ENCODE data around the gene ATP2C2. TPM values are rescaled to one million over a fixed set of nuclear protein-coding genes. Genes with fewer than 3 reads are reported as not detected.
"Not testable (repeated sequence)": the region's sequence is repeated elsewhere in the genome, so short reads cannot be mapped to it uniquely, and the experiment has no call there.

ATP2C2 gene
- total RNA-seq, 1 experiment from 2014 or later: 20.3 TPM

DNA sequence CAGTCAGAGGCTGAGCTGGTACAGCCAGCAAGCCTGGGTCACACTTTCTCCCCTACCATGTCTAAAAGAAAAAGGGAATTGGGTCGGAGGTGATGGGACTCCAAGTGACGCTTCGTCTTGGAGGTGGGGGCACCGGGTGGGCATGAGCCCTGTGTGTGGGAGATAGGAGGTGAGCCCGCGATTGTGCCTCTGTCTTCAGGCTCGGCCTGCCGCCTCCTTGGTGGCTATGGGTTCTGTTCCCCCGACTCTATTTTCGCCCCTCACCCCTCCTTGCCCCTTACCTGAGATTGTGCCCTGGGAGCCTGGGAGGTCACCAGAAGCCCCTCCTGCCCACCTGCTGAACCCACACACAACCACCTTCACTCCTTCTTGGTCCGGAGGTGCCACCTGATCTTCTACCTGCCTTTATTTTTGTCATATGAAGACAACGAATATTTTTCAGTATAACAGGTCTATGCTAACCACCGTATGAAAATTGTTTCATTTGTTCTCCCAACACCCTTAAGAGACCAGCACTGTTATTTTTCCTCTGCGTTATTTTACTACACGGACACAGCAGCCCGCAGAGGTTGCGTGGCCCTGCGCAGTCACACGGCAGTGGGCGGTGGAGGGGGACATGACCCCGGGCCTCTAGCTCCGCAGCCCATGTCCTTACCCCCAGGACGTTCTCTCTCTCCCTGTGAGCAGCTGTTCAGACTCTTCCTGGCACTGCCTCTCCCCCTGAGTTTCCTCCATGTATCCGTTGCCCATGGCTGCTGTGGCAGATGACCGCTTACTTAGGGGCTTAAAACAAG lies 49.9 kb downstream of the ATP2C2 start:
- ChIA-PET CTCF (no interaction called here), POLR2A (no interaction called here), RAD21 (ENCODE audit: low non-redundant PET in 1 of 2, low total read pairs in 2 of 2, uncharacterized antibody in 2 of 2, unreplicated experiment in 2 of 2) (no interaction called here)
- no peaks in the 10 kb centered on the region for H3K27me3 ChIP-seq (ENCODE audit: insufficient read depth, low read length)
- H3K27ac ChIP-seq (ENCODE audit: low read depth, low read length): no peak overlapping the region
- BruUV-seq (replicated peaks): no TSS peak
- no peak overlapping the region for H2AFZ ChIP-seq (ENCODE audit: low read depth, low read length, poor library complexity, severe bottlenecking)
- no peak overlapping the region for H3K4me2 ChIP-seq (ENCODE audit: low read length)
- TF ChIP-seq EZH2 (IDR thresholded peaks at IDR 0.05): no peak
- no peak for TF ChIP-seq EZH2phosphoT487 (IDR thresholded peaks at IDR 0.05; ENCODE audit: borderline replicate concordance)
- H3K9me2 ChIP-seq (ENCODE audit: insufficient read depth): 0 out of 2 replicates have a peak, but pooled peaks cover 5% of the 10 kb centered on the region
- no peak overlapping the region for H3K9ac ChIP-seq (ENCODE audit: low read length)
- H4K20me1 ChIP-seq (ENCODE audit: insufficient read depth): no peaks in the 10 kb centered on the region
- no peaks in the 10 kb centered on the region for H3K79me2 ChIP-seq (ENCODE audit: insufficient read depth, low read length)
- no peaks in the 10 kb centered on the region for H3K36me3 ChIP-seq (ENCODE audit: control insufficient read depth in 1 of 2, insufficient read depth in 2 of 2, low read length in 2 of 2)
- peaks cover 0 to 3% of the 10 kb centered on the region in 2 experiments; a peak in 1 of 4 replicates for H3K4me1 ChIP-seq (ENCODE audit: control insufficient read depth in 1 of 2, insufficient read depth in 2 of 2, low read length in 2 of 2)
- intact Hi-C loops (cut with micrococcal nuclease): no loop called here
- no peak overlapping the region for H3K4me3 ChIP-seq (replicated peaks in 1 of 2; ENCODE audit: low read depth in 1 of 2, low read length in 2 of 2)
- no peak for ATAC-seq
- DNase-seq (ENCODE audit: low read depth, low spot score): no peak
- H3K9me3 ChIP-seq (ENCODE audit: control insufficient read depth in 1 of 2, insufficient read depth in 1 of 2, low read depth in 1 of 2, low read length in 2 of 2): no peaks in the 10 kb centered on the region

DNA sequence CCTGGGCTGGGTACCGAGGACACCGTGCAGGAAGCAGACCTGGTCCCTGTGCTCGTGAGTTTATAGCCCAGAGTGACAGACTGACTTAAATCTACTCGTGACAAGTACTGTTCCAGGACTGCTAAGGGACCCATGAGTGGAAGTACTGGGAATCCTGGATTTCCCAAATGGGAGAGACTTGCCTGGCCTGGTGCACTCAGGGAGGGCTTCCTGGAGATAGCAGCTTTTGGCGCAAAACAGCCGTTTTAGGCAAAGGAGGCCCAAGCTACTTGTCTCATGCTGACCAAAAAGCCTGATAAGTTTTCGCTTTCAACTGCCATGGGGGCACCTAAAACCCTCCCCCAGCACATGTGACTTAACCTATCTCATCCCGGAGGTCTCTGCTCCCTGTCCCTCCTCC lies 51.4 kb downstream of the ATP2C2 start:
- Histone ChIP-seq H3K9me2 (ENCODE audit: insufficient read depth) (0 out of 2 replicates have a peak, but pooled peaks cover 5% of the 10 kb centered on the region), H3K36me3 (ENCODE audit: control insufficient read depth in 1 of 2, insufficient read depth in 2 of 2, low read length in 2 of 2) (no peaks in the 10 kb centered on the region), H3K9ac (ENCODE audit: low read length) (no peak overlapping the region), H3K79me2 (ENCODE audit: insufficient read depth, low read length) (no peaks in the 10 kb centered on the region), H2AFZ (ENCODE audit: low read depth, low read length, poor library complexity, severe bottlenecking) (no peak overlapping the region), H4K20me1 (ENCODE audit: insufficient read depth) (no peaks in the 10 kb centered on the region), H3K4me2 (ENCODE audit: low read length) (no peak overlapping the region), H3K4me1 (ENCODE audit: control insufficient read depth in 1 of 2, insufficient read depth in 2 of 2, low read length in 2 of 2) (peaks cover 0 to 6% of the 10 kb centered on the region in 2 experiments; a peak in 1 of 4 replicates), H3K9me3 (ENCODE audit: control insufficient read depth in 1 of 2, insufficient read depth in 1 of 2, low read depth in 1 of 2, low read length in 2 of 2) (no peaks in the 10 kb centered on the region), H3K27ac (ENCODE audit: low read depth, low read length) (no peak overlapping the region), H3K4me3 (replicated peaks in 1 of 2; ENCODE audit: low read depth in 1 of 2, low read length in 2 of 2) (no peak overlapping the region), H3K27me3 (ENCODE audit: insufficient read depth, low read length) (no peaks in the 10 kb centered on the region)
- ATAC-seq: no peak
- ChIA-PET POLR2A (no interaction called here), CTCF (no interaction called here), RAD21 (ENCODE audit: low non-redundant PET in 1 of 2, low total read pairs in 2 of 2, uncharacterized antibody in 2 of 2, unreplicated experiment in 2 of 2) (no interaction called here)
- BruUV-seq (replicated peaks): no TSS peak
- DNase-seq (ENCODE audit: low read depth, low spot score): no peak
- intact Hi-C loops (cut with micrococcal nuclease): no loop called here
- no peak for TF ChIP-seq ELF1 (IDR thresholded peaks at IDR 0.05; ENCODE audit: borderline replicate concordance, low read depth)

DNA sequence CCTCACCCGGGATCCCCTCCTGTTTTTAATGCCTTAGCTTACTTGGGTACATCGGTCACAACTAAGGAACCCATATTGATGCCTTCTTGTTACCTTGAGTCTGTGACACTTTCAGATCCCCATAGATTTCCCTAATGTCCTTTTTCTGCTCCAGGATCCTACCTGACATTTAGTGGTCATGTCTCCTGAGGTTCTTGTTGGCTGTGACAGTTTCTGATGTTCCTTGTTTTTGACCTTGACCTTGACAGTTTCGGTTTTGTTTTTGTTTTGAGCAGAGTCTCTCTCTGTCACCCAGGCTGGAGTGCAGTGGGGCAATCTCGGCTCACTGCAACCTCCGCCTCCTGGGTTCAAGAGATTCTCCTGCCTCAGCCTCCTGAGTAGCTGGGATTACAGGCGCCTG lies 52.2 kb downstream of the ATP2C2 start:
- H3K9me3 ChIP-seq (ENCODE audit: control insufficient read depth in 1 of 2, insufficient read depth in 1 of 2, low read depth in 1 of 2, low read length in 2 of 2); CTCF ChIA-PET; intact Hi-C loops (cut with micrococcal nuclease); POLR2A ChIA-PET; H4K20me1 ChIP-seq (ENCODE audit: insufficient read depth); H3K4me3 ChIP-seq (replicated peaks in 1 of 2; ENCODE audit: low read depth in 1 of 2, low read length in 2 of 2); H3K79me2 ChIP-seq (ENCODE audit: insufficient read depth, low read length); RAD21 ChIA-PET (ENCODE audit: low non-redundant PET in 1 of 2, low total read pairs in 2 of 2, uncharacterized antibody in 2 of 2, unreplicated experiment in 2 of 2); H3K9me2 ChIP-seq (ENCODE audit: insufficient read depth); BruUV-seq (replicated peaks); H3K4me2 ChIP-seq (ENCODE audit: low read length); H3K27ac ChIP-seq (ENCODE audit: low read depth, low read length); H2AFZ ChIP-seq (ENCODE audit: low read depth, low read length, poor library complexity, severe bottlenecking); H3K27me3 ChIP-seq (ENCODE audit: insufficient read depth, low read length); H3K9ac ChIP-seq (ENCODE audit: low read length); H3K4me1 ChIP-seq (ENCODE audit: control insufficient read depth in 1 of 2, insufficient read depth in 2 of 2, low read length in 2 of 2); DNase-seq (ENCODE audit: low read depth, low spot score); H3K36me3 ChIP-seq (ENCODE audit: control insufficient read depth in 1 of 2, insufficient read depth in 2 of 2, low read length in 2 of 2); ATAC-seq: not testable (repeated sequence)

All from HCT116 (cell line).